GM23338 (cell line): ENCODE data around the gene SYT7.

Experiments
- CTCF ChIP-seq, 2 experiments: fragments of 200-600 bp in 1 of 2; sonication (generic) in 1 of 2; conservative IDR thresholded peaks; 2 replicates each; pipeline versions ENCODE4 v1.5.1 to v1.6.1; 2016 to 2017; ENCODE audit warnings: antibody characterized with exemption in 2 of 2, low read depth in 2 of 2, mild to moderate bottlenecking in 2 of 2, moderate library complexity in 1 of 2
- POLR2AphosphoS5 ChIP-seq: IDR thresholded peaks from 2 replicates; pipeline ENCODE4 v1.6.1; 2016; ENCODE audit warnings: antibody characterized with exemption, low read depth

- no peak for TF ChIP-seq POLR2AphosphoS5
- TF ChIP-seq CTCF (conservative IDR thresholded peaks at IDR 0.05; ENCODE audit: low read depth in 2 of 2) = no peak
Observed at GRCh38 chr11:61549177-61549576, 31.7 kb downstream of the SYT7 start.
